HCT116 (cell line): ENCODE data around the gene DMBT1. TPM values are rescaled to one million over a fixed set of nuclear protein-coding genes. Genes with fewer than 3 reads are reported as not detected.

Experiments
- ATAC-seq: fragments of 200-7000 bp; cut with Tn5 transposase; 2 replicates; pipeline ENCODE4 v1.9.1; 2020; ENCODE audit warnings: mild to moderate bottlenecking, moderate library complexity
- BruUV-seq: library from RNA; stranded (reverse); fragments of 400-500 nt; replicated peaks from 2 replicates; lab custom pipeline; 2021; lab: Mats Ljungman, UMichigan
- CTCF ChIA-PET: fragments of 300-600 bp; sonication (Branson Sonifier 250); formaldehyde crosslinking; loops from one replicate; lab custom pipeline; 2021; ENCODE audit warnings: antibody characterized with exemption; lab: Charles Lee
- POLR2A ChIA-PET: fragments of 300-600, 350-600 bp; sonication (Branson Sonifier 250); formaldehyde crosslinking; loops from one replicate; lab custom pipeline; 2021; ENCODE audit warnings: antibody characterized with exemption; lab: Charles Lee
- RAD21 ChIA-PET, 2 experiments: fragments of 300-600 bp; sonication (Branson Sonifier 250); formaldehyde crosslinking; loops; one replicate each; lab custom pipeline; 2023; ENCODE audit warnings: low total read pairs in 2 of 2; ENCODE audit not compliant: uncharacterized antibody in 2 of 2, unreplicated experiment in 2 of 2, low non-redundant PET in 1 of 2; lab: Charles Lee
- DNase-seq: peaks from one replicate; pipeline ENCODE4 v3.0.0-alpha.2; 2010; ENCODE audit warnings: low read depth, low spot score
- H2AFZ ChIP-seq: fragments of 200-600 bp; shearing (Covaris generic), sonication (generic); 2 replicates; pipeline ENCODE4 v1.6.1; 2017; ENCODE audit warnings: low read depth, mixed run types, mixed read lengths, antibody characterized with exemption, low read length; ENCODE audit not compliant: poor library complexity, severe bottlenecking
- H3K27ac ChIP-seq: 2 replicates; pipeline ENCODE4 v1.5.1; 2012; ENCODE audit warnings: low read depth, low read length
- H3K27me3 ChIP-seq: fragments of 200-600 bp; sonication (generic); 2 replicates; pipeline ENCODE4 v1.6.1; 2016; ENCODE audit warnings: mixed run types, low read length, mixed read lengths; ENCODE audit not compliant: insufficient read depth
- H3K36me3 ChIP-seq, 2 experiments: fragments of 200-500 bp in 1 of 2; fragments of 200-600 bp in 1 of 2; sonication (Bioruptor generic) in 1 of 2; sonication (generic) in 1 of 2; 2 replicates each; pipeline versions ENCODE4 v1.5.1 to v1.6.1; 2014 to 2016; ENCODE audit warnings: low read length in 2 of 2, inconsistent platforms in 1 of 2, mixed read lengths in 1 of 2, mixed run types in 1 of 2; ENCODE audit not compliant: insufficient read depth in 2 of 2, control insufficient read depth in 1 of 2
- H3K4me1 ChIP-seq, 2 experiments: fragments of 200-600 bp in 1 of 2; sonication (generic) in 1 of 2; 2 replicates each; pipeline versions ENCODE4 v1.5.1 to v1.6.1; 2012 to 2017; ENCODE audit warnings: low read length in 2 of 2, inconsistent platforms in 1 of 2, mild to moderate bottlenecking in 1 of 2, mixed read lengths in 1 of 2, mixed run types in 1 of 2, moderate library complexity in 1 of 2; ENCODE audit not compliant: insufficient read depth in 2 of 2, control insufficient read depth in 1 of 2
- H3K4me2 ChIP-seq: fragments of 200-600 bp; sonication (generic); 2 replicates; pipeline ENCODE4 v1.6.1; 2017; ENCODE audit warnings: mixed run types, low read length, mixed read lengths
- H3K4me3 ChIP-seq, 2 experiments: fragments of 200-600 bp in 1 of 2; sonication (generic) in 1 of 2; replicated peaks in 1 of 2; 2 replicates each; pipeline ENCODE4 v1.5.1; 2011 to 2016; ENCODE audit warnings: low read length in 2 of 2, control low read depth in 1 of 2, low read depth in 1 of 2, mild to moderate bottlenecking in 1 of 2, mixed read lengths in 1 of 2, mixed run types in 1 of 2
- H3K79me2 ChIP-seq: fragments of 200-600 bp; sonication (generic); 2 replicates; pipeline ENCODE4 v1.6.1; 2017; ENCODE audit warnings: mild to moderate bottlenecking, mixed run types, low read length, moderate library complexity, mixed read lengths; ENCODE audit not compliant: insufficient read depth
- H3K9ac ChIP-seq: fragments of 200-600 bp; sonication (generic); 2 replicates; pipeline ENCODE4 v1.6.1; 2016; ENCODE audit warnings: low read length, mixed read lengths
- H3K9me2 ChIP-seq: fragments of 200-600 bp; sonication (generic), shearing (Covaris generic); 2 replicates; pipeline ENCODE4 v1.6.1; 2017; ENCODE audit warnings: mixed run types, mild to moderate bottlenecking, moderate library complexity; ENCODE audit not compliant: insufficient read depth
- H3K9me3 ChIP-seq, 2 experiments: fragments of 200-500 bp in 1 of 2; fragments of 200-600 bp in 1 of 2; sonication (Bioruptor generic) in 1 of 2; sonication (generic) in 1 of 2; 2 replicates each; pipeline ENCODE4 v1.6.1; 2014 to 2017; ENCODE audit warnings: low read length in 2 of 2, mixed read lengths in 2 of 2, inconsistent platforms in 1 of 2, low read depth in 1 of 2, mild to moderate bottlenecking in 1 of 2, mixed run types in 1 of 2, moderate library complexity in 1 of 2; ENCODE audit not compliant: control insufficient read depth in 1 of 2, insufficient read depth in 1 of 2
- H4K20me1 ChIP-seq: fragments of 200-600 bp; sonication (generic), shearing (Covaris generic); 2 replicates; pipeline ENCODE4 v1.6.1; 2017; ENCODE audit warnings: mixed run types, mild to moderate bottlenecking, moderate library complexity; ENCODE audit not compliant: insufficient read depth
- ATF3 ChIP-seq: IDR thresholded peaks from 2 replicates; pipeline ENCODE4 v1.6.1; 2012
- CBX3 ChIP-seq: IDR thresholded peaks from 2 replicates; pipeline ENCODE4 v1.6.1; 2012; ENCODE audit warnings: low read depth
- CEBPB ChIP-seq: IDR thresholded peaks from 2 replicates; pipeline ENCODE4 v1.6.1; 2012; ENCODE audit warnings: low read depth
- EZH2 ChIP-seq: fragments of 200-600 bp; sonication (generic); IDR thresholded peaks from 2 replicates; pipeline ENCODE4 v1.6.1; 2017; ENCODE audit warnings: antibody characterized with exemption, mixed run types
- EZH2phosphoT487 ChIP-seq: fragments of 200-600 bp; IDR thresholded peaks from 2 replicates; pipeline ENCODE4 v1.6.1; 2018; ENCODE audit warnings: antibody characterized with exemption, borderline replicate concordance
- JUND ChIP-seq: IDR thresholded peaks from 2 replicates; pipeline ENCODE4 v1.6.1; 2012
- MAX ChIP-seq: IDR thresholded peaks from 2 replicates; pipeline ENCODE4 v1.6.1; 2012
- POLR2A ChIP-seq: IDR thresholded peaks from 2 replicates; pipeline ENCODE4 v1.7.0; 2011; ENCODE audit warnings: borderline replicate concordance; ENCODE audit not compliant: insufficient read depth, insufficient read length; ENCODE audit errors: extremely low read depth
- POLR2AphosphoS5 ChIP-seq: IDR thresholded peaks from 2 replicates; pipeline ENCODE4 v1.6.1; 2011; ENCODE audit warnings: mild to moderate bottlenecking, low read depth, low read length, moderate library complexity
- REST ChIP-seq: IDR thresholded peaks from 2 replicates; pipeline ENCODE4 v1.6.1; 2012; ENCODE audit warnings: low read depth
- SIN3A ChIP-seq: IDR thresholded peaks from 2 replicates; pipeline ENCODE4 v1.6.1; 2012; ENCODE audit warnings: low read depth
- SP1 ChIP-seq: IDR thresholded peaks from 2 replicates; pipeline ENCODE4 v1.6.1; 2012; ENCODE audit warnings: low read depth
- SRF ChIP-seq: IDR thresholded peaks from 2 replicates; pipeline ENCODE4 v1.6.1; 2012; ENCODE audit warnings: low read depth
- TCF7L2 ChIP-seq: IDR thresholded peaks from 2 replicates; pipeline ENCODE4 v1.7.0; 2011; ENCODE audit warnings: borderline replicate concordance, inconsistent platforms; ENCODE audit not compliant: insufficient read depth, insufficient read length; ENCODE audit errors: extremely low read depth
- ZFX ChIP-seq: fragments of 450-650 bp; IDR thresholded peaks from 2 replicates; pipeline ENCODE4 v1.6.1; 2017
- intact Hi-C: fragments of 100-400 bp; cut with micrococcal nuclease; formaldehyde crosslinking; loops from 2 replicates; pipeline ENCODE4 v1.10.0; 2022
- total RNA-seq: library from RNA; stranded (reverse); gene quantifications from one replicate; pipeline ENCODE4 v1.2.1, GENCODE V29; 2021; ENCODE audit not compliant: unreplicated experiment

Gene DMBT1
- total RNA-seq, 1 experiment from 2014 or later: 0.17 TPM

- TF ChIP-seq MAX (no peak), POLR2A (no peak)
These were observed 89.3 kb downstream of the DMBT1 start (continued) for GRCh38 chr10:122649903-122650302.

- Histone ChIP-seq H3K27me3 (peaks cover 68% of the 10 kb centered on the region), H3K79me2 (no peaks in the 10 kb centered on the region), H3K27ac (no peak overlapping the region), H3K36me3 (no peaks in the 10 kb centered on the region), H3K4me1 (no peaks in the 10 kb centered on the region), H2AFZ (no peak overlapping the region), H3K9ac (no peak overlapping the region), H4K20me1 (no peaks in the 10 kb centered on the region), H3K9me3 (no peaks in the 10 kb centered on the region), H3K4me2 (no peak overlapping the region), H3K4me3 (no peak overlapping the region), H3K9me2 (no peaks in the 10 kb centered on the region)
- ChIA-PET POLR2A (no interaction called here), RAD21 (no interaction called here), CTCF (interaction anchor here (1.1 to 2.7 kb wide), 5 partner anchors 53 to 215 kb away, joined by 3 to 21 read pairs (median 7); no protein-coding TSS in a partner anchor)
- no peak for ATAC-seq
- BruUV-seq: no TSS peak
- no peak for DNase-seq
- TF ChIP-seq POLR2AphosphoS5 (no peak), MAX (no peak), JUND (no peak), CEBPB (no peak), SIN3A (no peak), TCF7L2 (no peak), ATF3 (no peak), REST (no peak), ZFX (no peak), SRF (no peak), EZH2 (no peak), SP1 (no peak), EZH2phosphoT487 (no peak), CBX3 (no peak)
- intact Hi-C loops: loop anchor here (5.0 kb wide), 1 partner anchor 912 kb away; no protein-coding TSS in a partner anchor
These were observed 89.8 kb downstream of the DMBT1 start for GRCh38 chr10:122650331-122650730.
